GM12878 (cell line): ENCODE results near the gene SEPTIN11. TPM values are rescaled to one million over a fixed set of nuclear protein-coding genes. Genes with fewer than 3 reads are reported as not detected.

Source experiments
- BCL11A ChIP-seq: IDR thresholded peaks from 2 replicates; pipeline ENCODE4 v1.6.1; 2011; ENCODE audit warnings: low read depth, low read length
- BCLAF1 ChIP-seq: fragments of 450-650 bp; IDR thresholded peaks from 2 replicates; pipeline ENCODE4 v1.6.1; 2017; ENCODE audit warnings: antibody characterized with exemption, mild to moderate bottlenecking, moderate library complexity
- CHD4 ChIP-seq: fragments of 200-600 bp; sonication (generic); IDR thresholded peaks from 2 replicates; pipeline ENCODE4 v1.6.1; 2016; ENCODE audit warnings: mild to moderate bottlenecking
- CREB1 ChIP-seq: IDR thresholded peaks from 2 replicates; pipeline ENCODE4 v1.6.1; 2012; ENCODE audit warnings: low read depth, mild to moderate bottlenecking, inconsistent platforms
- FOXK2 ChIP-seq: fragments of 450-650 bp; IDR thresholded peaks from 2 replicates; pipeline ENCODE4 v1.6.1; 2017; ENCODE audit warnings: mild to moderate bottlenecking, moderate library complexity
- IKZF1 ChIP-seq: fragments of 450-650 bp; conservative IDR thresholded peaks from 2 replicates; pipeline ENCODE4 v1.6.1; 2017; ENCODE audit warnings: antibody characterized with exemption, mild to moderate bottlenecking
- NFXL1 ChIP-seq: fragments of 450-650 bp; IDR thresholded peaks from 2 replicates; pipeline ENCODE4 v1.6.1; 2017; ENCODE audit warnings: antibody characterized with exemption, mild to moderate bottlenecking, borderline replicate concordance
- NR2C1 ChIP-seq: fragments of 450-650 bp; IDR thresholded peaks from 2 replicates; pipeline ENCODE4 v1.6.1; 2017; ENCODE audit warnings: antibody characterized with exemption, mild to moderate bottlenecking, moderate library complexity
- POLR2AphosphoS5 ChIP-seq: IDR thresholded peaks from 2 replicates; pipeline ENCODE4 v1.6.1; 2011; ENCODE audit warnings: mild to moderate bottlenecking, low read length, inconsistent platforms
- REST ChIP-seq: IDR thresholded peaks from 2 replicates; pipeline ENCODE4 v1.6.1; 2012; ENCODE audit warnings: mild to moderate bottlenecking, low read depth, low read length
- SIX5 ChIP-seq: IDR thresholded peaks from 2 replicates; pipeline ENCODE4 v1.6.1; 2011; ENCODE audit warnings: mild to moderate bottlenecking, low read depth, low read length, moderate library complexity; ENCODE audit not compliant: severe bottlenecking
- SKIL ChIP-seq: fragments of 450-650 bp; IDR thresholded peaks from 2 replicates; pipeline ENCODE4 v1.6.1; 2017; ENCODE audit warnings: mild to moderate bottlenecking, low read depth, inconsistent platforms; ENCODE audit not compliant: poor library complexity, severe bottlenecking
- WRNIP1 ChIP-seq: IDR thresholded peaks from 2 replicates; pipeline ENCODE4 v1.6.1; 2011; ENCODE audit warnings: low read depth, low read length, improper control_type of control experiment, borderline replicate concordance
- ZBTB40 ChIP-seq: fragments of 450-650 bp; IDR thresholded peaks from 2 replicates; pipeline ENCODE4 v1.6.1; 2016; ENCODE audit warnings: mild to moderate bottlenecking, moderate library complexity, borderline replicate concordance
- ZNF207 ChIP-seq: fragments of 450-650 bp; IDR thresholded peaks from 2 replicates; pipeline ENCODE4 v1.6.1; 2014; ENCODE audit warnings: antibody characterized with exemption, mild to moderate bottlenecking, borderline replicate concordance
- polyA plus RNA-seq, 11 experiments: library from polyadenylated mRNA; depleted of rRNA in 4 of 11; unstranded in 6 of 11; stranded (reverse) in 5 of 11; fragments of >200 nt; fragmentation: Nextera tagmentation in 4 of 11; fragmentation: Illumina TruSeq in 1 of 11; extraction: Ambion mirVana in 4 of 11; extraction: Trizol in 1 of 11; gene quantifications; 1 replicate in 1 of 11; 2 replicates in 10 of 11; pipeline versions ENCODE4 v1.2.1 to v1.2.3, GENCODE V29; 2011 to 2016; ENCODE audit warnings: inconsistent platforms in 2 of 11, missing spikeins in 2 of 11, low read depth in 1 of 11
- total RNA-seq, 4 experiments: library from RNA; depleted of rRNA in 3 of 4; stranded (reverse); fragments of >200 nt in 3 of 4; fragmentation: Illumina TruSeq in 1 of 4; extraction: Trizol in 1 of 4; gene quantifications; 2 replicates each; pipeline versions ENCODE4 v1.2.1 to v1.2.3, GENCODE V29; 2013 to 2021

Gene SEPTIN11
- total and polyA plus RNA-seq, 10 of the 15 experiments (the other 5 are each of a cell fraction or from before 2014, with no cell fraction given): 24.7 to 160 (median 91.3) TPM

- TF ChIP-seq CREB1: peak; percentile 50; the same call in 1 of the 2 replicates
- TF ChIP-seq WRNIP1: no peak
- no peak; the same call in 1 of the 2 replicates for TF ChIP-seq ZBTB40
- no peak for TF ChIP-seq SIX5
- 0 out of 2 replicates have a peak, but pooled peaks have one; percentile 28 for TF ChIP-seq REST
- no peak for TF ChIP-seq BCLAF1
- TF ChIP-seq ZNF207: no peak
- TF ChIP-seq SKIL: peak; percentile 77
- TF ChIP-seq NFXL1: no peak
- TF ChIP-seq CHD4: no peak
- TF ChIP-seq NR2C1: no peak
- no peak for TF ChIP-seq FOXK2
- TF ChIP-seq POLR2AphosphoS5: peak; percentile 51
- TF ChIP-seq IKZF1: peak; percentile 87; the same call in 1 of the 2 replicates
- peak; percentile 80 for TF ChIP-seq BCL11A
Observed at GRCh38 chr4:76993787-76994641, 44.5 kb downstream of the SEPTIN11 start (continued).
